Thyroid gland (tissue), 4 donors: Measurements from ENCODE around the gene KRT36. TPM values are rescaled to one million over a fixed set of nuclear protein-coding genes. Genes with fewer than 3 reads are reported as not detected.
A peak's percentile ranks its signal among the peaks of the same experiment; 100 is the strongest.

ENCODE experiments used
- DNase-seq, 2 donors: peaks; one replicate each; pipeline ENCODE4 v3.0.0-alpha.2; 2019
- H3K27ac ChIP-seq, 3 donors: fragments of 200-600 bp; sonication (generic); 1 replicate in 2 of 3; 2 replicates in 1 of 3; pipeline ENCODE4 v1.5.1; 2016 to 2019; ENCODE audit warnings: mild to moderate bottlenecking in 1 of 3, moderate library complexity in 1 of 3
- H3K27me3 ChIP-seq: fragments of 200-600 bp; sonication (generic); one replicate; pipeline ENCODE4 v1.5.1; 2019
- H3K36me3 ChIP-seq, 2 donors: fragments of 200-600 bp; sonication (generic); one replicate each; pipeline ENCODE4 v1.5.1; 2016 to 2019
- H3K4me1 ChIP-seq, 2 donors: fragments of 200-600 bp; sonication (generic); one replicate each; pipeline ENCODE4 v1.5.1; 2017 to 2019
- H3K4me3 ChIP-seq, 3 donors: fragments of 200-600 bp; sonication (generic); replicated peaks in 1 of 3; 1 replicate in 2 of 3; 2 replicates in 1 of 3; pipeline ENCODE4 v1.5.1; 2016; ENCODE audit warnings: mild to moderate bottlenecking in 1 of 3
- H3K9me3 ChIP-seq: fragments of 200-600 bp; sonication (generic); one replicate; pipeline ENCODE4 v1.5.1; 2017
- POLR2A ChIP-seq, 2 donors: fragments of 450-650 bp; IDR thresholded peaks; one replicate each; pipeline ENCODE4 v1.6.1; 2017; ENCODE audit warnings: antibody characterized with exemption in 2 of 2, mild to moderate bottlenecking in 2 of 2, moderate library complexity in 1 of 2
- WGBS, 2 donors: methylation state at CpG; one replicate each; pipeline ENCODE4 v1.1.5; 2017; 5-methylcytosine and 5-hydroxymethylcytosine counted together
- intact Hi-C: fragments of 100-400 bp; cut with DNase I; formaldehyde crosslinking; loops from one replicate; pipeline ENCODE4 v1.15.1; 2023
- total RNA-seq, 4 donors: library from RNA; depleted of rRNA; stranded (reverse); fragments of >200 nt; gene quantifications; one replicate each; pipeline ENCODE4 v1.2.3, GENCODE V29; 2016
- TF ChIP-seq, protein P1 (sequence below), 6 experiments: fragments of 200-600 bp in 3 of 6; fragments of 450-650 bp in 3 of 6; sonication (generic) in 3 of 6; IDR thresholded peaks; one replicate each; pipeline ENCODE4 v1.5.1; 2016 to 2019; ENCODE audit warnings: antibody characterized with exemption in 6 of 6, mild to moderate bottlenecking in 2 of 6, inconsistent platforms in 1 of 6, moderate library complexity in 1 of 6

Gene KRT36
- total RNA-seq, 4 donors from 2014 or later = not detected

DNA sequence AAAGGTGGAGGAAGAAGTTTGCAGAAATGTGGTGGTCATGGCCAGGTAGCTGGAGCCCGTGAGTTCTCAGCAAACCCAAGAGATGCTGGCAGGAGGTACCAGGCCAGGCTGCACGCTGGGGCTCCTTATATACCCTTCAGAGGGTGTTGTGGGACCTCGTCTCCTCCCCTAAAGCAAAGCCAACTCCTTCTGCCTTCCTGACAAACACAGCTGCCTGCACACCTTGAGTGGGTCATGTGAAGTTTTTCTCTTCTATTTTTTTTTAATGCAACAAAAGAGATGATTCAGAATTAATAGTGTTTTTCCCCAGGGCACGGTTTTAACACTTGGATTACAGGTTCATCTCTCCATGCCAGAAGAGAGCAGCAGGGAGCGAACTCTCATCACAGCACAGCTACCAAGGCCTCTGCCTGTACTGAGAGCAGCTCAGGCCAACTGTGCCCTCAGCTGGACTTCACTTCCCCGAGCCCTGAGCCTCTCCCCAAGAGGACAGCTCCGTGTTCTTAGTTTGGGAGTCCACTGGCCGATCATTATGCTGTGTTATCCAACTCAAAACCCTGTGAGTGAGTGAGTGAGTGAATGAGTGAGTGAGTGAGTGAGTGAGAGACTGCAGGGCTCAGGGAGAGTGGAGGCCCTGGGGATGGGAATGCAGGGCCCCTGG is 29.2 kb upstream of the KRT36 start, which contains the start of gene KRT15:
Gene KRT15, minus strand, starts transcription at position 102 of the 661 bp plus-strand sequence. Its CDS starts 63 bp downstream, at position 39.
- 80 to 85% methylated on average over 8 of the region's 8 CpGs for whole genome bisulfite sequencing, 2 donors
- no peak for DNase-seq
- intact Hi-C loops = no loop called here
- TF ChIP-seq POLR2A (IDR thresholded peaks at IDR 0.05) = no peak
- TF ChIP-seq, protein P1, sequence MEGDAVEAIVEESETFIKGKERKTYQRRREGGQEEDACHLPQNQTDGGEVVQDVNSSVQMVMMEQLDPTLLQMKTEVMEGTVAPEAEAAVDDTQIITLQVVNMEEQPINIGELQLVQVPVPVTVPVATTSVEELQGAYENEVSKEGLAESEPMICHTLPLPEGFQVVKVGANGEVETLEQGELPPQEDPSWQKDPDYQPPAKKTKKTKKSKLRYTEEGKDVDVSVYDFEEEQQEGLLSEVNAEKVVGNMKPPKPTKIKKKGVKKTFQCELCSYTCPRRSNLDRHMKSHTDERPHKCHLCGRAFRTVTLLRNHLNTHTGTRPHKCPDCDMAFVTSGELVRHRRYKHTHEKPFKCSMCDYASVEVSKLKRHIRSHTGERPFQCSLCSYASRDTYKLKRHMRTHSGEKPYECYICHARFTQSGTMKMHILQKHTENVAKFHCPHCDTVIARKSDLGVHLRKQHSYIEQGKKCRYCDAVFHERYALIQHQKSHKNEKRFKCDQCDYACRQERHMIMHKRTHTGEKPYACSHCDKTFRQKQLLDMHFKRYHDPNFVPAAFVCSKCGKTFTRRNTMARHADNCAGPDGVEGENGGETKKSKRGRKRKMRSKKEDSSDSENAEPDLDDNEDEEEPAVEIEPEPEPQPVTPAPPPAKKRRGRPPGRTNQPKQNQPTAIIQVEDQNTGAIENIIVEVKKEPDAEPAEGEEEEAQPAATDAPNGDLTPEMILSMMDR (IDR thresholded peaks at IDR 0.05) = no peak
- Histone ChIP-seq H3K9me3 (no peaks in the 10 kb centered on the region), H3K27ac (no peak within 1 kb of the TSS), H3K4me1 (no peaks in the 10 kb centered on the region), H3K27me3 (no peaks in the 10 kb centered on the region), H3K36me3 (no peaks in the 10 kb centered on the region), H3K4me3 (no peak within 1 kb of the TSS)

DNA sequence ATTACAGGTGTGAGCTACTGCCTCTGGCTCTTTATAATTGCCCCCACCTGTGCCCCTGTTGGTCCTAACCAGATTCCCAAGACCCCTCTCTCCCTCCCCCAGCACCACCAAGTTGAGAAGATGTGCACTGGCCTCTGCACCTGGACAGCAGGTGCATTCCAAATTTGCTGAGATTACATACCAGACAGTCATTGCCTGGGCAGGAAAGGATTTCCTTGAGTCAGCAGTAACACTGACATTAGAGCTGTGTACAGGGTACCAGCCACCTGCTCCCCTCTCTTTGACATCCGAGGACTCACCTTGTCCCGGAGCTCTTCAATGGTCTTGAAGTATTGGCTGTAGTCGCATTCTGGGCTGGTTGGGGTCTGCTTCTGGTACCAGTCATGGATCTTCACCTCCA is 28.3 kb upstream of the KRT36 start:
- Histone ChIP-seq H3K36me3 (no peaks in the 10 kb centered on the region), H3K9me3 (no peaks in the 10 kb centered on the region), H3K27ac (no peak overlapping the region), H3K27me3 (no peaks in the 10 kb centered on the region), H3K4me1 (no peaks in the 10 kb centered on the region), H3K4me3 (no peak overlapping the region)
- WGBS, 2 donors = 87 to 100% methylated on average over 3 of the region's 3 CpGs
- DNase-seq = no peak
- no peak for TF ChIP-seq POLR2A (IDR thresholded peaks at IDR 0.05)
- TF ChIP-seq, protein P1 (IDR thresholded peaks at IDR 0.05) = no peak
- intact Hi-C loops = no loop called here

DNA sequence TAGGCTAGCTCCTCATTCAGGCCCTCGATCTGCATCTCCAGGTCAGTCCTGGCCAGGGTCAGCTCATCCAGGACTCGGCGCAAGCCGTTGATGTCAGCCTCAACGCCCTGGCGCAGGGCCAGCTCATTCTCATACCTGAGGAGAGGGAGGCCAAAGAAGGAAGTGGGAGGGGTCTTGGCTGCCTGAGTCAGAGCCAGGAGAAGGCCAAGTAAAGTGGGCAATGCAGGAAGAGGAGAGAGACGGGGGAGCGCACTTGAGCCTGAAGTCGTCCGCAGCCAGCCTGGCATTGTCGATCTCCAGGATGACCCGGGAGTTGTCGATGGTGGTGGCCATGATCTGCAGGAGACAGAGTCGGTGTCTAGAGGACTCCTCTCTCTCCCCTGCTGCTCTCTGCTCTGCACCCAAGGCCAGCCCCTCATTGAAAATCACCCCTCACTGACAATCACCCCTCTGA is 27.1 kb upstream of the KRT36 start:
- no peak overlapping the region for H3K27ac ChIP-seq
- peak; percentile 66 to 69 for DNase-seq
- TF ChIP-seq, protein P1 (IDR thresholded peaks at IDR 0.05) = no peak
- TF ChIP-seq POLR2A (IDR thresholded peaks at IDR 0.05) = no peak
- H3K9me3 ChIP-seq = no peaks in the 10 kb centered on the region
- H3K4me1 ChIP-seq = no peaks in the 10 kb centered on the region
- WGBS, 2 donors = 28 to 54% methylated on average over 14 of the region's 14 CpGs
- intact Hi-C loops = no loop called here
- no peak overlapping the region for H3K4me3 ChIP-seq
- H3K36me3 ChIP-seq = no peaks in the 10 kb centered on the region
- H3K27me3 ChIP-seq = no peaks in the 10 kb centered on the region

DNA sequence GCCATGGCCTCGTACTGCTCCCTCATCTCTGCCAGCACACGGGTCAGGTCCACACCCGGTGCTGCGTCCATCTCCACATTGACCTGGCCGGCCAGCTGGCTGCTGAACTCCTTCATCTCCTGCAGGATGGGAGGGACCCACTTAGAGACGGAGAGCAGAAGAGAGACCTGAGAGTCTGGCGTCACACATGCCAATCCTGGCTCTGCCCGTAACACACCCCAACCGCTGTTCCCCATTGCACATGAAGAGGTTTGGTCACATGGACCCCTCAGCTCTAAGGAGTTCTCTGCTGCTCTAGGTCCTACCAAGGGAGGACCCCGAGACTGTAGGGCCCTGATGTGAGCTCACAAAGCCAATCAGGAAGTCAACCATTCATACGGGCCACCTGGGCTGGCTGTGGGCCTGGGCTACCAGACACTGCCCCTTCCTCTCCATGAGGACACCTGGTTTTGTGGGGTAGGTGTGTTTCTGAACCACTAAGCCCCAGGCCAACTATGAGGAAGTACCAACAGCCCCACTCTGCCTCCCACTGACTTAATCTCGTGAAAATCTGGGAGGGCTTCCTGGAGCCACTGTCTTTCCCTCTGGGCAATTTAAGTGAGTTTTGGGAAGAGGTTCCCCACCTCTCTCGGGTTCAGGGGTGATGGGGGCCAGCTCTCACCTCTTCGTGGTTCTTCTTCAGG is 26.6 kb upstream of the KRT36 start:
- H3K27ac ChIP-seq = no peak overlapping the region
- H3K27me3 ChIP-seq = no peaks in the 10 kb centered on the region
- WGBS, 2 donors = 74 to 75% methylated on average over 11 of the region's 14 CpGs
- TF ChIP-seq POLR2A (IDR thresholded peaks at IDR 0.05) = no peak
- TF ChIP-seq, protein P1 (IDR thresholded peaks at IDR 0.05) = no peak
- H3K9me3 ChIP-seq = no peaks in the 10 kb centered on the region
- no peaks in the 10 kb centered on the region for H3K36me3 ChIP-seq
- intact Hi-C loops = no loop called here
- H3K4me3 ChIP-seq = no peak overlapping the region
- DNase-seq = no peak
- no peaks in the 10 kb centered on the region for H3K4me1 ChIP-seq

DNA sequence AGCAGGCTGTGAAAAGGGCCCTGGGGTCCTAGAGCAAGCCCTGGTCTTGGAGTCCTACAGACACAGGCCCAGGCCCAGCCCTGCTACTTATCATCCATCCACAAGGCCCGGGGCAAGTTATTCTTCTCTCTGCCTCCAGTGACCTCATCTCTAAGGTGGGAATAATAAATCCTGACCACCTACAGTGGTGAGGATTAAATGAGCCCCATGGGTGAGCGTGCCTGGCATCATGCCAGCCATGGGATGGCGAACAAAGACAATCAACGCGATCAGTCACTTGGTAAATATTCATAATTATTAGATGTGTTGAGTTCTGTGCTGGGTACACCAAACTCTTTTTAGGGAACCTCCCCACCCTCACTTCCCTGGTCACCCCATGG is 23.4 kb upstream of the KRT36 start:
- no peaks in the 10 kb centered on the region for H3K9me3 ChIP-seq
- intact Hi-C loops = no loop called here
- no peak overlapping the region for H3K4me3 ChIP-seq
- H3K27me3 ChIP-seq = no peaks in the 10 kb centered on the region
- H3K4me1 ChIP-seq = no peaks in the 10 kb centered on the region
- TF ChIP-seq POLR2A (IDR thresholded peaks at IDR 0.05) = no peak
- TF ChIP-seq, protein P1 (IDR thresholded peaks at IDR 0.05) = no peak
- no peak overlapping the region for H3K27ac ChIP-seq
- no peaks in the 10 kb centered on the region for H3K36me3 ChIP-seq
- 76 to 82% methylated on average over 5 of the region's 5 CpGs for WGBS, 2 donors
- DNase-seq = no peak
